H1 (cell line): ENCODE results near the gene C17orf113. TPM values are rescaled to one million over a fixed set of nuclear protein-coding genes. Genes with fewer than 3 reads are reported as not detected.

Source experiments
- CTCF ChIA-PET: fragments of 300-600 bp; sonication (Branson Sonifier 250); formaldehyde crosslinking; loops from one replicate; lab custom pipeline; 2021; ENCODE audit not compliant: partially characterized antibody; lab: Charles Lee
- POLR2A ChIA-PET: fragments of 300-600 bp; sonication (Branson Sonifier 250); formaldehyde crosslinking; loops from one replicate; lab custom pipeline; 2021; ENCODE audit warnings: inconsistent platforms; ENCODE audit not compliant: partially characterized antibody; lab: Charles Lee
- DNase-seq, 2 experiments: peaks; one replicate each; pipeline versions ENCODE4 v3.0.0 to v3.0.0-alpha.2; 2010 to 2022; ENCODE audit warnings: low spot score in 2 of 2, low read depth in 1 of 2, mixed read lengths in 1 of 2
- FAIRE-seq: peaks from 2 replicates; lab custom pipeline; 2011; peaks lifted over from hg19 to GRCh38; lab: Jason Lieb, UNC
- H2AFZ ChIP-seq: 2 replicates; pipeline ENCODE4 v1.8.1; 2012; ENCODE audit warnings: low read length, inconsistent platforms
- H2AK5ac ChIP-seq: 2 replicates; pipeline ENCODE4 v1.6.1; 2013; ENCODE audit warnings: low read depth, low read length
- H2BK120ac ChIP-seq: replicated peaks from 2 replicates; pipeline ENCODE3; 2013; ENCODE audit warnings: low read depth, low read length, inconsistent platforms
- H2BK12ac ChIP-seq: 2 replicates; pipeline ENCODE4 v1.6.1; 2013; ENCODE audit warnings: low read depth, low read length
- H2BK15ac ChIP-seq: 2 replicates; pipeline ENCODE4 v1.6.1; 2013; ENCODE audit warnings: low read length
- H2BK20ac ChIP-seq: 2 replicates; pipeline ENCODE4 v1.6.1; 2013; ENCODE audit warnings: low read length
- H2BK5ac ChIP-seq: 2 replicates; pipeline ENCODE4 v1.6.1; 2013; ENCODE audit warnings: low read depth, low read length
- H3K14ac ChIP-seq: 2 replicates; pipeline ENCODE4 v1.6.1; 2013; ENCODE audit warnings: inconsistent platforms; ENCODE audit not compliant: insufficient read length
- H3K18ac ChIP-seq: 2 replicates; pipeline ENCODE4 v1.6.1; 2013; ENCODE audit warnings: low read length; ENCODE audit errors: extremely low read depth
- H3K23ac ChIP-seq: 2 replicates; pipeline ENCODE4 v1.6.1; 2013; ENCODE audit warnings: inconsistent platforms; ENCODE audit not compliant: insufficient read length
- H3K23me2 ChIP-seq: 2 replicates; pipeline ENCODE4 v1.6.1; 2013; ENCODE audit warnings: low read depth, low read length
- H3K27ac ChIP-seq: 2 replicates; pipeline ENCODE4 v1.6.1; 2011; ENCODE audit warnings: low read depth, low read length, inconsistent platforms
- H3K27me3 ChIP-seq, 4 experiments: replicated peaks in 1 of 4; 1 replicate in 1 of 4; 2 replicates in 3 of 4; pipeline versions ENCODE4 v1.6.1 to v1.8.1; 2011 to 2013; ENCODE audit warnings: low read length in 3 of 4, mild to moderate bottlenecking in 3 of 4, inconsistent platforms in 2 of 4, mixed read lengths in 2 of 4, moderate library complexity in 1 of 4; ENCODE audit not compliant: control insufficient read depth in 3 of 4, insufficient read depth in 3 of 4; ENCODE audit errors: extremely low read depth in 1 of 4
- H3K36me3 ChIP-seq, 4 experiments: 2 replicates each; pipeline versions ENCODE4 v1.6.1 to v1.8.1; 2011 to 2013; ENCODE audit warnings: mild to moderate bottlenecking in 4 of 4, low read length in 3 of 4, moderate library complexity in 2 of 4, control low read depth in 1 of 4, inconsistent platforms in 1 of 4; ENCODE audit not compliant: insufficient read depth in 4 of 4, control insufficient read depth in 2 of 4
- H3K4ac ChIP-seq: replicated peaks from 2 replicates; pipeline ENCODE3; 2013; ENCODE audit warnings: low read length, low read depth, mixed read lengths, inconsistent platforms; ENCODE audit not compliant: insufficient read length
- H3K4me1 ChIP-seq, 4 experiments: replicated peaks in 1 of 4; 1 replicate in 1 of 4; 2 replicates in 3 of 4; pipeline versions ENCODE4 v1.6.1 to v1.8.1; 2011 to 2013; ENCODE audit warnings: low read length in 3 of 4, inconsistent platforms in 2 of 4, mixed read lengths in 1 of 4; ENCODE audit not compliant: insufficient read depth in 4 of 4, control insufficient read depth in 3 of 4
- H3K4me2 ChIP-seq, 2 experiments: 2 replicates each; pipeline versions ENCODE4 v1.6.1 to v1.8.1; 2011 to 2013; ENCODE audit warnings: low read depth in 2 of 2, low read length in 2 of 2, control low read depth in 1 of 2, inconsistent platforms in 1 of 2, mild to moderate bottlenecking in 1 of 2; ENCODE audit not compliant: insufficient read depth in 1 of 2
- H3K4me3 ChIP-seq, 4 experiments: fragments of 200-600, 300-600 bp in 1 of 4; sonication (generic), shearing (Covaris generic), sonication (Bioruptor Twin) in 1 of 4; 2 replicates each; pipeline versions ENCODE4 v1.5.1 to v1.8.1; 2011 to 2016; ENCODE audit warnings: low read length in 4 of 4, low read depth in 3 of 4, control low read depth in 2 of 4, inconsistent platforms in 2 of 4, mild to moderate bottlenecking in 2 of 4, mixed read lengths in 1 of 4, moderate library complexity in 1 of 4; ENCODE audit not compliant: insufficient read depth in 2 of 4; ENCODE audit errors: extremely low read depth in 1 of 4
- H3K56ac ChIP-seq: replicated peaks from 2 replicates; pipeline ENCODE3; 2013; ENCODE audit warnings: low read depth, mild to moderate bottlenecking, mixed read lengths, low read length, inconsistent platforms; ENCODE audit not compliant: insufficient read length
- H3K79me1 ChIP-seq: 2 replicates; pipeline ENCODE4 v1.6.1; 2013; ENCODE audit warnings: low read depth, low read length, control low read depth
- H3K79me2 ChIP-seq, 2 experiments: 2 replicates each; pipeline versions ENCODE4 v1.6.1 to v1.8.1; 2012 to 2013; ENCODE audit warnings: low read length in 2 of 2, mild to moderate bottlenecking in 2 of 2, inconsistent platforms in 1 of 2; ENCODE audit not compliant: insufficient read depth in 2 of 2, control insufficient read depth in 1 of 2
- H3K9ac ChIP-seq, 4 experiments: replicated peaks in 1 of 4; 1 replicate in 1 of 4; 2 replicates in 3 of 4; pipeline versions ENCODE4 v1.6.1 to v1.8.1; 2011 to 2013; ENCODE audit warnings: low read depth in 3 of 4, low read length in 3 of 4, control low read depth in 2 of 4, mild to moderate bottlenecking in 2 of 4, moderate library complexity in 2 of 4, inconsistent platforms in 1 of 4; ENCODE audit errors: extremely low read depth in 1 of 4
- H3K9me3 ChIP-seq, 2 experiments: 2 replicates each; pipeline versions ENCODE4 v1.6.1 to v1.8.1; 2012 to 2013; ENCODE audit warnings: mild to moderate bottlenecking in 2 of 2, moderate library complexity in 2 of 2, control low read depth in 1 of 2, inconsistent platforms in 1 of 2, low read depth in 1 of 2, low read length in 1 of 2, mixed read lengths in 1 of 2; ENCODE audit not compliant: insufficient read depth in 2 of 2
- H4K20me1 ChIP-seq, 2 experiments: replicated peaks in 1 of 2; 2 replicates each; pipeline versions ENCODE3 to v1.8.1; 2011 to 2013; ENCODE audit warnings: inconsistent platforms in 2 of 2, low read length in 2 of 2, mild to moderate bottlenecking in 1 of 2; ENCODE audit not compliant: insufficient read depth in 2 of 2, control insufficient read depth in 1 of 2
- H4K5ac ChIP-seq: 2 replicates; pipeline ENCODE4 v1.6.1; 2013; ENCODE audit warnings: low read length, low read depth, mixed read lengths, inconsistent platforms; ENCODE audit not compliant: insufficient read length
- H4K8ac ChIP-seq: 2 replicates; pipeline ENCODE4 v1.8.0; 2013; ENCODE audit warnings: mild to moderate bottlenecking, moderate library complexity, low read length, inconsistent platforms; ENCODE audit not compliant: insufficient read depth; ENCODE audit errors: extremely low read depth
- H4K91ac ChIP-seq: replicated peaks from 2 replicates; pipeline ENCODE3; 2013; ENCODE audit warnings: low read length, mixed read lengths, inconsistent platforms; ENCODE audit not compliant: insufficient read length
- CHD1 ChIP-seq: IDR thresholded peaks from 2 replicates; pipeline ENCODE4 v1.6.1; 2012; ENCODE audit warnings: low read depth, low read length, improper control_type of control experiment
- CTBP2 ChIP-seq: IDR thresholded peaks from 2 replicates; pipeline ENCODE4 v1.7.0; 2011; ENCODE audit warnings: borderline replicate concordance, mild to moderate bottlenecking, moderate library complexity, mixed read lengths, low read length; ENCODE audit not compliant: insufficient read depth, insufficient read length
- TEAD4 ChIP-seq: IDR thresholded peaks from 2 replicates; pipeline ENCODE4 v1.6.1; 2012; ENCODE audit warnings: low read depth, low read length, inconsistent platforms, mixed read lengths
- WGBS, 2 experiments: shearing (Covaris generic) in 1 of 2; methylation state at CpG; one replicate each; pipeline versions ENCODE4 v1.1.6 to v1.1.7; 2013 to 2015; ENCODE audit warnings: low lambda C conversion rate in 2 of 2, mixed read lengths in 2 of 2, inconsistent platforms in 1 of 2, low coverage in 1 of 2, missing lambda C conversion rate in 1 of 2; ENCODE audit not compliant: insufficient replicate concordance in 2 of 2, insufficient coverage in 1 of 2, insufficient read length in 1 of 2; ENCODE audit errors: extremely low coverage in 1 of 2, missing lambda C conversion rate in 1 of 2; 5-methylcytosine and 5-hydroxymethylcytosine counted together
- polyA plus RNA-seq, 7 experiments: library from polyadenylated mRNA; depleted of rRNA in 3 of 7; stranded (reverse) in 5 of 7; unstranded in 2 of 7; fragments of >200 nt in 5 of 7; fragments of 200-250 nt in 2 of 7; gene quantifications; 1 replicate in 5 of 7; 2 replicates in 1 of 7; 4 replicates in 1 of 7; pipeline versions ENCODE4 v1.2.1 to v1.2.3, GENCODE V29; 2011 to 2013; ENCODE audit warnings: missing spikeins in 2 of 7, mixed read lengths in 2 of 7
- total RNA-seq: library from RNA; stranded (reverse); fragmentation: NEBNext Ultra II Directional; extraction: Animal tissue kit (Norgen Biotek cat#: 25700); gene quantifications from 2 replicates; pipeline ENCODE4 v1.2.1, GENCODE V29; 2021

The C17orf113 gene
- total and polyA plus RNA-seq, 2 of the 8 experiments (the other 6 are each of a cell fraction or from before 2014, with no cell fraction given): 1.0 to 1.4 TPM

DNA sequence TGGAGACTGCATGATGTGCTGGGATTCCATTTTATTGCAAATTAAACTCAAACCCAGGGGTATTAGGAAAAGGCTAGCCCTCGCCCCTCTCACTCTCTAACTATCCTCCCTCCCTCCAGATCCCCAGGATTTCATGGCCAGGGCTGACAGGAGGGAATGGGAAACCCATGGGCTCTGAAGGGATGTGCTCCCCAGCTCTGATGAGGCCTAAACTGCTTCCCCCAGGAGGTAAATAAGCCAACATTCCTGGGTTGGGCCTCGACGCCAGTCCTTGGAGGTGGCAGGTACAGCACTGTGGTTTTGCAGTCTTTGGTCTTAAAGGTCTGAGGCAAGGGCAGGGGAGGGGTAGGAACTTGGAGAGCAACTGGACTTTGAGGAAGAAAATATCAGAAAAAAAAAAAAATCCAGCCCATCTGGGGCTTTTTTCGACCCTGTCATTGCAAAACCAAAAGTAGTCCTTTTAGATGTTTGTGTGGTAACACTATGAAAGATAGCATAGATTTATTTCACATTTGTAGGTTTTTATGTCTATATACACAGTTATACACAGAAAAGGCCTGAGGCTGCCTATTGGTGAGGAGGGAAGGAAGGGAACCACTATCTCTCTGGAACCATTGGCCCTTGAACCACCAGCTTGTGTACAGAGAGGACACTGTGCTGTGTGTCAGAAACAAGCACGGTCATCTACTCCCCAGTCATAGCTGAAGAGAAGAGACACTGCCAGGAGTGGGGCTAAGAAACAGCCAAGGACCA, 12.0 kb downstream of the C17orf113 start:
- no peak for TF ChIP-seq CHD1
- 0 out of 2 replicates have a peak, but pooled peaks have one; percentile 16 for TF ChIP-seq TEAD4
- no peak for TF ChIP-seq CTBP2
- H3K79me1 ChIP-seq: no peaks in the 10 kb centered on the region
- peaks cover 0 to 6% (median 2%) of the 10 kb centered on the region in 4 experiments; a peak in 1 of 7 replicates for H3K4me1 ChIP-seq
- no peaks in the 10 kb centered on the region for H3K23me2 ChIP-seq
- WGBS, 2 experiments: 80% methylated on average over 5 of the region's 5 CpGs; no CpG with 5 or more reads in 1 of the 2 experiments
- H3K9me3 ChIP-seq: no peaks in the 10 kb centered on the region
- no peak overlapping the region for H3K4ac ChIP-seq
- ChIA-PET CTCF (interaction anchor here (0.9 to 38.8 kb wide), 4 partner anchors 11 to 68 kb away, joined by 3 to 1084 read pairs (median 104); partner anchors contain the start of genes DHX58, HSPB9, KAT2A and ZNF385C), POLR2A (interaction anchor here (0.6 to 3.4 kb wide), 5 partner anchors 9 to 564 kb away, joined by 3 to 21 read pairs (median 4); partner anchors contain the start of gene DNAJC7)
- no peak overlapping the region for H3K56ac ChIP-seq
- no peak overlapping the region for H4K91ac ChIP-seq
- no peak overlapping the region for H2BK20ac ChIP-seq
- H3K79me2 ChIP-seq: no peaks in the 10 kb centered on the region
- H2BK120ac ChIP-seq: no peak overlapping the region
- no peak overlapping the region for H3K23ac ChIP-seq
- no peak overlapping the region for H2AFZ ChIP-seq
- H3K18ac ChIP-seq: no peak overlapping the region
- no peak overlapping the region for H2BK15ac ChIP-seq
- H2BK5ac ChIP-seq: no peak overlapping the region
- no peak overlapping the region for H2AK5ac ChIP-seq
- no peak overlapping the region for H4K5ac ChIP-seq
- H3K27ac ChIP-seq: no peak overlapping the region
- H3K4me2 ChIP-seq: no peak overlapping the region
- H3K14ac ChIP-seq: no peak overlapping the region
- H3K27me3 ChIP-seq: no peaks in the 10 kb centered on the region
- H3K4me3 ChIP-seq: no peak overlapping the region
- no peaks in the 10 kb centered on the region for H3K36me3 ChIP-seq
- H3K9ac ChIP-seq: no peak overlapping the region
- H4K8ac ChIP-seq: no peak overlapping the region
- no peak for DNase-seq
- H4K20me1 ChIP-seq: no peaks in the 10 kb centered on the region
- H2BK12ac ChIP-seq: no peak overlapping the region; the same call in 1 of the 2 replicates
- FAIRE-seq: no peak
